ENCODE results near the gene FHL1. TPM values are rescaled to one million over a fixed set of nuclear protein-coding genes. Genes with fewer than 3 reads are reported as not detected.

FHL1 gene
- total and polyA plus RNA-seq, 2 donors (not counting 3 experiments of a cell fraction or from before 2014, with no cell fraction given): 50.6 to 59.4 TPM

GRCh38 chrX:136147976-136148375 lies 643 bp downstream of the FHL1 start:
- H3K4me1 ChIP-seq (ENCODE audit: control insufficient read depth, extremely low read depth, insufficient read depth, low read length): peaks cover 2% of the 10 kb centered on the region
- FAIRE-seq (peak; percentile 52), DNase-seq (ENCODE audit: low read depth, low spot score) (no peak)
- H4K20me1 ChIP-seq (replicated peaks; ENCODE audit: control insufficient read depth, extremely low read depth, insufficient read depth, low read length): no peaks in the 10 kb centered on the region
- dilution Hi-C loops (cut with MboI; ENCODE audit: extremely low pct_ligation_motif_present, low sequenced_read_pairs): no loop called here
- H3K9me3 ChIP-seq (replicated peaks; ENCODE audit: control insufficient read depth, insufficient read depth, low read length): no peaks in the 10 kb centered on the region
- ChIA-PET CTCF (interaction anchor here (1.7 kb wide), 1 partner anchor 120 kb away, joined by 6 read pairs; no protein-coding TSS in a partner anchor), POLR2A (interaction anchor here (0.6 kb wide), 1 partner anchor 684 kb away, joined by 3 read pairs; no protein-coding TSS in a partner anchor)
- no peaks in the 10 kb centered on the region for H3K9me1 ChIP-seq (replicated peaks; ENCODE audit: control insufficient read depth, extremely low read depth, insufficient read depth, low read length)
- no peak overlapping the region for H3K27ac ChIP-seq (ENCODE audit: insufficient read depth, low read depth, low read length)
- H2AFZ ChIP-seq (ENCODE audit: low read depth, low read length): peak overlapping the region; percentile 11
- H3K9ac ChIP-seq (replicated peaks; ENCODE audit: extremely low read depth, insufficient read depth, low read length): peak overlapping the region; percentile 51
- no peak overlapping the region for H3K4me2 ChIP-seq (ENCODE audit: insufficient read depth, low read length)
- BruUV-seq (replicated peaks): no TSS peak
- no peaks in the 10 kb centered on the region for H3K36me3 ChIP-seq (ENCODE audit: control insufficient read depth in 2 of 2, extremely low read depth in 1 of 2, insufficient read depth in 2 of 2, low read length in 2 of 2)
- H3K4me3 ChIP-seq (replicated peaks in 1 of 3; ENCODE audit: insufficient read depth in 1 of 3, low read depth in 1 of 3, low read length in 3 of 3): peak overlapping the region; percentile 23 to 62 (median 56)
- no peaks in the 10 kb centered on the region for H3K79me2 ChIP-seq (ENCODE audit: control insufficient read depth, insufficient read depth, low read length)
- no peak for TF ChIP-seq FOS (IDR thresholded peaks at IDR 0.05; ENCODE audit: borderline replicate concordance, insufficient read depth, low read length)
- no peak for TF ChIP-seq EZH2 (IDR thresholded peaks at IDR 0.05; ENCODE audit: borderline replicate concordance, low read depth, low read length, severe bottlenecking)
- TF ChIP-seq MYC (IDR thresholded peaks at IDR 0.05; ENCODE audit: low read depth, low read length): no peak
- TF ChIP-seq, protein P1, sequence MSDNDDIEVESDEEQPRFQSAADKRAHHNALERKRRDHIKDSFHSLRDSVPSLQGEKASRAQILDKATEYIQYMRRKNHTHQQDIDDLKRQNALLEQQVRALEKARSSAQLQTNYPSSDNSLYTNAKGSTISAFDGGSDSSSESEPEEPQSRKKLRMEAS (IDR thresholded peaks at IDR 0.05; ENCODE audit: insufficient read depth, insufficient read length): no peak
- TF ChIP-seq POLR2A (IDR thresholded peaks at IDR 0.05; ENCODE audit: low read depth, low read length): no peak
- TF ChIP-seq POLR2AphosphoS5 (IDR thresholded peaks at IDR 0.05; ENCODE audit: insufficient read depth, low read depth, low read length): no peak
- no peak for TF ChIP-seq JUN (IDR thresholded peaks at IDR 0.05; ENCODE audit: borderline replicate concordance, insufficient read depth, insufficient read length, low read depth)
- TF ChIP-seq CTCF (IDR thresholded peaks at IDR 0.05; ENCODE audit: extremely low read depth in 1 of 2, insufficient read depth in 1 of 2, low read depth in 1 of 2, low read length in 2 of 2): no peak
- no peak for TF ChIP-seq GATA2 (IDR thresholded peaks at IDR 0.05; ENCODE audit: insufficient read depth, insufficient read length, low read depth, low read length)
- peaks cover 0 to 2% of the 10 kb centered on the region in 2 experiments for H3K27me3 ChIP-seq (ENCODE audit: control insufficient read depth in 2 of 2, insufficient read depth in 2 of 2, low read length in 2 of 2)
- intact Hi-C loops (cut with micrococcal nuclease): loop anchor here (2.0 to 5.0 kb wide), 4 partner anchors 15 to 119 kb away; no protein-coding TSS in a partner anchor
